ENCODE measurements around the gene EIF3F.

DNA sequence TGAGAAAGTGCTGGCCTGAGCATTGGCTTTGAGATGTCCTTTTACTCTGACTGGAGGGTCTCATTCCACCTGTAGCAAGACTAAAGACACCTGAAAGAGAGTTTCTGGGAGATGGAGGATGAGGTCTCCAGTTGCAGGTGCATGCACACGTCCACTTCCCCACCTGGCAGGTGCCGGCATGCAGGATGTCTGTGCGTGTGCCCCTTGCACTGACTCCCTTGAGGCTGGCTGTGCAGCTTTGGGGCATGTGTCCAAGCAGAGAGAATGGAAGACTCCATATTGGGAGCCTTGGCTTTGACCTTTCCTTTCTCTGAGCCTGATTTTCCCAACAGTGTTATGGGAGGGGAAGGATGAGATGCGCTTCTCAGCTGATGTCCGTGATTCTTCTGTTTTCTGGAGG is 49.8 kb downstream of the EIF3F start:
- TF ChIP-seq POLR2AphosphoS5 (IDR thresholded peaks at IDR 0.05; ENCODE audit: low read depth, low read length) (no peak), JUND (IDR thresholded peaks at IDR 0.05; ENCODE audit: low read length) (no peak), CHD2 (IDR thresholded peaks at IDR 0.05; ENCODE audit: low read length) (no peak)
- TF ChIP-seq, protein P1, sequence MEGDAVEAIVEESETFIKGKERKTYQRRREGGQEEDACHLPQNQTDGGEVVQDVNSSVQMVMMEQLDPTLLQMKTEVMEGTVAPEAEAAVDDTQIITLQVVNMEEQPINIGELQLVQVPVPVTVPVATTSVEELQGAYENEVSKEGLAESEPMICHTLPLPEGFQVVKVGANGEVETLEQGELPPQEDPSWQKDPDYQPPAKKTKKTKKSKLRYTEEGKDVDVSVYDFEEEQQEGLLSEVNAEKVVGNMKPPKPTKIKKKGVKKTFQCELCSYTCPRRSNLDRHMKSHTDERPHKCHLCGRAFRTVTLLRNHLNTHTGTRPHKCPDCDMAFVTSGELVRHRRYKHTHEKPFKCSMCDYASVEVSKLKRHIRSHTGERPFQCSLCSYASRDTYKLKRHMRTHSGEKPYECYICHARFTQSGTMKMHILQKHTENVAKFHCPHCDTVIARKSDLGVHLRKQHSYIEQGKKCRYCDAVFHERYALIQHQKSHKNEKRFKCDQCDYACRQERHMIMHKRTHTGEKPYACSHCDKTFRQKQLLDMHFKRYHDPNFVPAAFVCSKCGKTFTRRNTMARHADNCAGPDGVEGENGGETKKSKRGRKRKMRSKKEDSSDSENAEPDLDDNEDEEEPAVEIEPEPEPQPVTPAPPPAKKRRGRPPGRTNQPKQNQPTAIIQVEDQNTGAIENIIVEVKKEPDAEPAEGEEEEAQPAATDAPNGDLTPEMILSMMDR (IDR thresholded peaks at IDR 0.05; ENCODE audit: control extremely low read depth in 1 of 3, insufficient read depth in 1 of 3, low read depth in 1 of 3, low read length in 3 of 3): no peak

Data from H1 (cell line).